NCI-H1694 (cell line): ENCODE results near the gene FPR3.
A peak's percentile ranks its signal among the peaks of the same experiment; 100 is the strongest.
"Not testable (repeated sequence)": the region's sequence is repeated elsewhere in the genome, so short reads cannot be mapped to it uniquely, and the experiment has no call there.

Experiments
- DNase-seq: peaks from one replicate; lab custom pipeline; 2025; lab: John Stamatoyannopoulos, UW

Gene FPR3, protein sequence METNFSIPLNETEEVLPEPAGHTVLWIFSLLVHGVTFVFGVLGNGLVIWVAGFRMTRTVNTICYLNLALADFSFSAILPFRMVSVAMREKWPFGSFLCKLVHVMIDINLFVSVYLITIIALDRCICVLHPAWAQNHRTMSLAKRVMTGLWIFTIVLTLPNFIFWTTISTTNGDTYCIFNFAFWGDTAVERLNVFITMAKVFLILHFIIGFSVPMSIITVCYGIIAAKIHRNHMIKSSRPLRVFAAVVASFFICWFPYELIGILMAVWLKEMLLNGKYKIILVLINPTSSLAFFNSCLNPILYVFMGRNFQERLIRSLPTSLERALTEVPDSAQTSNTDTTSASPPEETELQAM

GRCh38 chr19:51794885-51795490 is at the start of gene FPR3:
Gene FPR3, plus strand, starts transcription at chr19:51795157. Its CDS starts 28,592 bp downstream, at chr19:51823749.
- no peak for DNase-seq

DNA sequence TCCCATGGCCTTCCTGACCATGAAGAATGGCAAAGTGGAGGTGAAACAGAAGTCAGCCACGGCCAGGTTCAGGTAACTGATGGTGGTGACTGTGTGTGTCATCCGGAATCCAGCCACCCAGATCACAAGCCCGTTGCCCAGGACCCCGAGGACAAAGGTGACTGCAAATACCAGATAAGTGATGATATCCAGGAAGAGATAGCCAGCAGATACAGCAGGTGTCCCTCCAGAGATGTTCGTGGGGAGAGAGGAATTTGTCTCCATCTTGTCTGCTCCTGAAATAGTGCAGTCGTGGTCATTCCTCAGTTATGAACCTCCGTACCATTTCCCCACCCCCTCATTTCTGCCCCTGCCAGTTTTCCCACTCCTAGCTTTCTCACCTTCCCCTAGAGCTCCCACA is 48.2 kb upstream of the FPR3 start:
- DNase-seq = no peak

- no peak for DNase-seq
Measured at GRCh38 chr19:51749979-51750378, 45.0 kb upstream of the FPR3 start.

- no peak for DNase-seq
Measured at GRCh38 chr19:51750400-51751094, 44.4 kb upstream of the FPR3 start.

GRCh38 chr19:51751655-51752054 is 43.3 kb upstream of the FPR3 start, which contains the start of gene FPR1:
Gene FPR1, minus strand, starts transcription at chr19:51751878. Its CDS starts 4,884 bp downstream, at chr19:51746994.
- no peak for DNase-seq

DNA sequence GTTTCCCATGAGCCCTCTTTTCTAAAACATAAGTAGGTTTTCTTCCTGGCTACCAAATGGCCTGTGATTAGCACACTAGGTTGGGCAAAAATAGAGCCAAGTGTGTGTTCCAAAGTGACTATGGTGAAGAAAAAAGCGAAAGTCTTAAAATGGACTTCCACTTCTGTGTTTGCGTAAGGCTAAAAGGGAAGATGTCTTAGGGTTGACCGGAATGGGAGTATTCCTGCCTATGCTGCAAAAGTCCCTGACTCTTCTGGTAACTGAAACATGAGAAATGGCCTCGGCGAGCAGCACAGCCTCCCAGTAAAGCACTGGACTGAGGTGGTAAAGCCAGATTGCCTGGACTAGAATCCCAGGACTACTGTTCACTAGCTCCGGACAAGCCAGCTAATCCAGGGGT is 40.8 kb upstream of the FPR3 start:
- DNase-seq = no peak

DNA sequence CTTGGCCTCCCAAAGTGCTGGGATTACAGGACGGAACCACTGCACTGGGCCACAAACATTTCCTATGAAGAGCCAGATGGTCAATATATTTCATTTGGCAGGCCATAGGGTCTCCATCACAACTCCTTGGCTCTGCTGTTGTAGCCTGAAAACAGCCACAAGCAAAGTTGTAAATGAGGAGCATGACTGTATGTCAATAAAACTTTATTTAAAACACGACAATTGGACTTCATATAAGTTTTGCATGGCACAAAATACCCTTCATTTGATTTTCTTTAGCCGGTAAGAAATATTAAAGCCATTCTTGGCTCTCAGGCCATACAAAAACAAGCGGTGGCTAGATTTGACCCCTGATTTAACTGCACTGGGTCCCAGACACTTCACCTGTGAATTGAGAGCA is 40.2 kb upstream of the FPR3 start:
- no peak for DNase-seq

- DNase-seq = no peak
Measured at GRCh38 chr19:51755571-51755970, 39.4 kb upstream of the FPR3 start.

DNA sequence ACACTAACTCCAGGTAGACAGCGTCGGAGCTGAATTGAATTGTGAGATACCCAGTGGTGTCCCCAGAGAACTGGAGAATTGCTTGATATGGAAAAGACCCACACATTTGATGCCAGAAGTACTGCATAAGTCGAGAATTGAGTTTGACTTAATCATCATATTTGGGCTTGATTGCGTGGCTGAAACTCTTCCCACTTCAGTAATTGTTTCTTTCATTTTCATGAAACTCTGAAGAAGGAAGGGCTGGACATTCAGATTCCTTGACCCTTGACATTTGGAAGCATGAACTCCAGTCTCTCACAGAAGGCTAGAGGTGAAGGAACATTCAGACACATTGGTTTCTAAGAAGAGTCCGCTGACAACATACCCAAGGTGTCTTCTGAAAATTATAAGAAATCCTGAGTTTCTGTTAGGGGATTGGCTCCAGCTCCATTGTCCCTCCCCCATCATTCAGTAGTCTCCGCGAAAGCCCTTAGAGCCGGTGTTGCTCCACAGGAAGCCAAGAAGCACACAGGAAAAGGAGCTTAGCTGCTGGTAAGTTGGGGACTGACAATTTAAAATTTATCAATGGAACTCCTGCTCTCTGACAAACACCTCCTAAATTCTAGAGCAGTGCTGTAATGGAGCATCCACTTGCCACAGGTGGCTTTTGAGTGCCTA is 34.1 kb upstream of the FPR3 start, which contains the start of gene FPR2:
Gene FPR2 (plus strand): TSS at position 484 of the 660 bp plus-strand sequence. CDS start 7,479 bp downstream, outside the sequence.
- DNase-seq = no peak

GRCh38 chr19:51761696-51762095 is 33.3 kb upstream of the FPR3 start:
- DNase-seq = no peak

DNA sequence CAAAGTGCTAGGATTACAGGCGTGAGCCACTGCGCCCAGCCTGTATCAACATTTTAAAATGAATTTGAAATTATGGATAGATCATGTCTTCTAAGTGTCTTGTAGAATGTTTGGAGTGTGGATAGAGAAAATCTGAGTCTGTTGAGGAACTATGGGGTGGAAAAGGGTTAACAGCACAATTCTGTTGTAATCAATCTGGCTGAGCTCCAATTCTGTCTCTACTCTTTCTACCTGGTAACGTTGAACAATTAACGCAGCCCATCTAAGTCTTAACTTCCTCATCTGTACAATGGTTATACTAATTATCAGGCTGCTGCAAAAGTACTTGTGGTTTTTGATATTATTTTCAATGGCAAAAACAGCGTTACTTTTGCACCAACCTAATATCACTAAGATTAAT is 29.9 kb upstream of the FPR3 start:
- DNase-seq = no peak

DNA sequence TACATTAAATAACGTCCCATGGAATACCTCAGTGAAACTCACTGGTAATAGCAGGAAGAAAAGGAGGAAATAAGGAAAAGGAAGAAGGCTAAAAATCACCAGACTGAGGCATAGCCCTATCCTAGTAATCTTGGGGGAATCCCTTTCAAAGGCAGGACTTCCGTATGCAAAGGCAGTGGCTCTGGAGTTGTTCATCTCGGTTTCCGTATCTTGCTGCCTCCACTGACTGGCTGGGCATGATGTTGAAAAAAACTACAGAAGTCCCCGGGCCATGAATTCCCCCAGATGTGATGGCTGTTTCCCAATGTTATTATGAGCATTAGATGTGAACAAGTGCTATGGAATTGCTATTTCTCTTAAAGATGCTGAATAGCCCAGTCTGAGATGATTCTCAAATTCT is 28.5 kb upstream of the FPR3 start:
- no peak for DNase-seq

GRCh38 chr19:51771376-51772130 is 23.4 kb upstream of the FPR3 start:
- DNase-seq = no peak

DNA sequence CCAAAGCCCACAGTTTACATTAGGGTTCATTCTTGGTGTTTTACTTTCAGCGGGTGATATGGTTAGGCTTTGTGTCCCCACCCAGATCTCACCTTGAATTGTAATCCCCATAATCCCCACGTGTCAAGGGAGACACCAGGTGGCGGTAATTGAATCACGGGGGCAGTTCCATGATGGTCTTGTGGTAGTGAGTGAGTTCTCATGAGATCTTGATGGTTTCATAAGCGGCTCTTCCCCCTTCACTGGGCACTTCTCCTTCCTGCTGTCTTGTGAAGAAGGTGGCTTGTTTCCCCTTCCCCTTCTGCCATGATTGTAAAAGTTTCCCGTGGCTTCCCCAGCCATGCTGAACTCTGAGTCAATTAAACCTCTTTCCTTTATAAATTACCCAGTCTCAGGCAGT is 22.0 kb upstream of the FPR3 start:
- no peak for DNase-seq

DNA sequence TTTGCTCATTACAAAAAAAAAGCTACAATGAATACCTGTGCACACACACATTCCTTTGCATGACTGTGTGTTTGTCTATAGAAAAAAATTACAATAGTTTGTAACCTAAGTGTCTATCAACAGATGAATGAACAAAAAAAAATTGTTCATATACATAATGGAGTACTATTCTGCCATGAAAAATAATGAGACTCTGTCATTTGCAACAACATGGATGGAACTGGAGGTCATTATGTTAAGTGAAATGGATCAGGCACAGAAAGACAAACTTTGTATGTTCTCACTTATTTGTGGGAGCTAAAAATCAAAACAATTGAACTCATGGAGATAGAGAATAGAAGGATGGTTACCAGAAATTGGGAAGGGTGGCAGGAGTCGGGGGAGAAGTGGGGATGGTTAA is 18.4 kb upstream of the FPR3 start:
- not testable (repeated sequence) for DNase-seq

DNA sequence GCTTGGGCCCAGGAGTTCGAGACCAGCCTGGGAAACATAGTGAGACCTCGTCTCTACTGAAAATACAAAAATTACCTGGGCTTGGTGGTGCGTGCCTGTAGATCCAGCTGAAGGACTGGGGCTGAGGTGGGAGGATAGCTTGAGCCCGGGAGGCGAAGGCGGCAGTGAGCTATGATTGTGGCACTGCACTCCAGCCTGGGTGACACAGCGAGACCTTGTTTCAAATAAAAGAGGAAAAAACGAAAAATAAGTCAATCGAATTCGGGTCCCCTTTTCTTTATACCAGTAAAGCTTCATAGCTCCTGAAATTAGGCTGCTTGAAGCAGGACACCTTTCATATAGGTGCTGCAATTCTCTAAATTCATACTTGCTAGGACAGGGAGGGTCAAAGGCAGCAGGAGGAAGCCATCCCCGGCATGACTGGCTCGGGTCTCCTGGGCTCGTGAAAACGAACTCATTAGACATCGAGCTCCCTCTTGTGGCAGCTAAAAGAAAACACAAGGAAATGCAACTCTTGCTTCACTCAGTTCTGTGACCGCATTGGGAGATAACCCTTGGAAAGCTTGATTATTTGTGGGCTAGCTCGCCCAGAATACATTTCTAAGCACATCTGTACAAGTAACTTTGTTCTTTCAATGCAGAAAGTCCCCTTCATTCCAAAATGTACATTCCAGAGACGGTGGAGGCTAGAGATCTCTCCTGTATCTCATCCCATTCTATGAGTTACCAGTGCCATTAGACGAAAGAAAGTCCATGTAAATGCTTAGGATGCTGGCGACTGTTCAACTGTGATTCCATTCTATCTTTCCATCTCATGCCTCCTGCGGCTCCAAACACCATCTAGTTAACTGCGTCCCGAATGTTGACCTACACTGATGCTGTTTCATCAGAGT is 17.1 kb upstream of the FPR3 start:
- peak; percentile 39 for DNase-seq

GRCh38 chr19:51779181-51779580 is 15.8 kb upstream of the FPR3 start:
- no peak for DNase-seq

GRCh38 chr19:51779703-51780102 is 15.3 kb upstream of the FPR3 start:
- no peak for DNase-seq

GRCh38 chr19:51780270-51780669 is 14.7 kb upstream of the FPR3 start:
- no peak for DNase-seq

DNA sequence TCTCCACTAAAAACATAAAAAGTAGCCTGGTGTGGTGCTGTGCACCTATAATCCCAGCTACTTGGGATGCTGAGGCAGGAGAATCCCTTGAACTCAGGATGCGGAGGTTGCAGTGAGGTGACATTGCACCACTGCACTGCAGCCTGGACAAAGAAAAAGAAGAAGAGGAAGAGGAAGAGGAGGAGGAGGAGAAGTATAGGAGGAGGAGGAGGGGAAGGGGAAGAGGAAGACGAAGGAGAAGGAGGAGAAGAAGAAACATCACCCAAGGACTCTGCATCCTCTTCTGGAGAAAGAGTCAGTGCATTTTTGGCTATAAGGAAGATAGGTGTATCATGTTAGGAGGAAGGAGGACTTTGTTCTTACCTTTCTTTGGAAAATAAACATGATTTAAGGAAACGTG is 13.0 kb upstream of the FPR3 start:
- no peak for DNase-seq

GRCh38 chr19:51783372-51783771 is 11.6 kb upstream of the FPR3 start:
- no peak for DNase-seq
